GM19035 (cell line): ENCODE measurements around the gene PPP2CA.

Source experiments
- ATAC-seq: cut with Tn5 transposase; IDR thresholded peaks from one replicate; pipeline ENCODE4 v1.9.1; 2021; ENCODE audit not compliant: unreplicated experiment

PPP2CA gene

GRCh38 chr5:134149571-134150303 lies 76.1 kb downstream of the PPP2CA start:
- ATAC-seq: no peak

DNA sequence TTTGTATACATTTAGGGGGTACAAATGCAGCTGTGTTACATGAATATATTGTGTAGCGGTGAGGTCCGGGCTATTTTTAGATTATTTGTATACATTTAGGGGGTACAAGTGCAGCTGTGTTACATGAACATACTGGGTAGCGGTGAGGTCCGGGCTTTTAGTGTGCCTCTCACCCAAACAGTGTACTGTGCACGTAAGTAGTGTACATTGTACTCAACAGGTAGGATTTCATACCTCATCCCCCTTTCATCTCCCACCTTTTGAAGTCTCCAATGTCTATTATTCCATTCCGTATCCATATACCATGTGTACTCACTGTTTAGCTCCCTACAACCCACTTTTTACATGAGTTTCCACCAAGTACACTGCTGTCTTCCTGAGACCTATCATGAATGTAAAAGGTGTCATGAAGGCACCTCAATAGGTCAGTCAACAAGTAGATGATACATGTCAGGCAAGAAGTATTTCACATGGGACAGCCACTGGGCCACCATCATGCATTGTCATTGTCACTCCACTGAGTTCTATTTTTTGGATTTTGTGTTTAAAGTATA lies 76.8 kb downstream of the PPP2CA start:
- no peak for ATAC-seq

GRCh38 chr5:134148316-134148715 lies 77.6 kb downstream of the PPP2CA start:
- no peak for ATAC-seq

- ATAC-seq: no peak
These were observed 79.0 kb downstream of the PPP2CA start for GRCh38 chr5:134146651-134147518.

GRCh38 chr5:134145779-134146581 lies 79.9 kb downstream of the PPP2CA start:
- ATAC-seq: peak; percentile 67

GRCh38 chr5:134145041-134145757 lies 80.7 kb downstream of the PPP2CA start:
- no peak for ATAC-seq
